ENCODE data around the gene MAGEC1. TPM values are rescaled to one million over a fixed set of nuclear protein-coding genes. Genes with fewer than 3 reads are reported as not detected.

The MAGEC1 gene
- total and polyA plus RNA-seq, 3 donors from 2014 or later = 10.0 to 16.2 (median 10.1) TPM

GRCh38 chrX:141941234-141941633 is 37.5 kb downstream of the MAGEC1 start:
- H3K27ac ChIP-seq = no peak overlapping the region
- no peaks in the 10 kb centered on the region for H3K36me3 ChIP-seq (ENCODE audit: low read depth, missing control alignments)
- H3K4me1 ChIP-seq = no peaks in the 10 kb centered on the region
- TF ChIP-seq POLR2A (IDR thresholded peaks at IDR 0.05) (no peak), CTCF (IDR thresholded peaks at IDR 0.05) (no peak)
- WGBS, 2 donors = 79 to 94% methylated on average over 2 of the region's 2 CpGs
- H3K27me3 ChIP-seq = no peaks in the 10 kb centered on the region
- no peak for DNase-seq
- intact Hi-C loops (cut with DNase I; ENCODE audit: low total_unique reads) = no loop called here
- H3K4me3 ChIP-seq = no peak overlapping the region
- H3K9me3 ChIP-seq = no peaks in the 10 kb centered on the region

DNA sequence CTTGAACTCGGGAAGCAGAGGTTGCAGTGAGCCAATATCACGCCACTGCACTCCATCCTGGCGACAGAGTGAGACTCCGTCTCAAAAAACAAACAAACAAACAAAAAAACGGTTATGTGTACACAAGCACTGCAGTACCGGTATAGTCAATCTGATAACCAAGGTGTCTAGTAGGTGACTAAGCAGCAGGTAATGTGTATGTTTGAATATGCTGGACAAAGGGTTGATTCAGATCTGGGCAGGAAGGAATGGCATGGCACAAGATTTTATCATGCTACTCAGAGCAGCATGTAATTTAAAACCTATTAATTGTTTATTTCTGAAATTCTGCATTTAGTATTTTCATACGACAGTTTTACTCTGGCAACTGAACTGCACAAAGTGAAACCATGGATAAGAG is 41.7 kb downstream of the MAGEC1 start:
- WGBS, 2 donors = 76 to 77% methylated on average over 7 of the region's 7 CpGs
- TF ChIP-seq POLR2A (IDR thresholded peaks at IDR 0.05) (no peak), CTCF (IDR thresholded peaks at IDR 0.05) (no peak)
- H3K9me3 ChIP-seq = no peaks in the 10 kb centered on the region
- H3K36me3 ChIP-seq (ENCODE audit: low read depth, missing control alignments) = no peaks in the 10 kb centered on the region
- DNase-seq = no peak
- H3K27ac ChIP-seq = no peak overlapping the region
- no peaks in the 10 kb centered on the region for H3K27me3 ChIP-seq
- intact Hi-C loops (cut with DNase I; ENCODE audit: low total_unique reads) = no loop called here
- no peaks in the 10 kb centered on the region for H3K4me1 ChIP-seq
- H3K4me3 ChIP-seq = no peak overlapping the region

DNA sequence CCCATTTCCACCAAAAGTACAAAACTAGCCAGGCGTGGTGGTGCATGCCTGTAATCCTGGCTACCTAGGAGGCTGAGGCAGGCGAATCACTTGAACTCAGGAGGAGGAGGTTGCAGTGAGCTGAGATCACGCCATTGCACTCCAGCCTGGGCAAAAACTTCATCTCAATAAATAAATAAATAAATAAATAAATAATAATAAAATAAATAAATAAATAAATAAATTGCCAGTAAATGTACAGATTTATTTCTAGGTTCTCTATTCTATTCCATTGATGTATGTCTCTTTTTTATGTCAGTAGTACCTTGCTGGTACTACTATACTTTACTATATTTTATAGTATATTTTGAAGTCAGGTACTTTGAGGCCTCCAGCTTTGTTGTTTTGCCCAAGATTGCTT is 43.7 kb downstream of the MAGEC1 start:
- Histone ChIP-seq H3K36me3 (ENCODE audit: low read depth, missing control alignments) (no peaks in the 10 kb centered on the region), H3K27me3 (no peaks in the 10 kb centered on the region), H3K27ac (no peak overlapping the region), H3K4me3 (no peak overlapping the region), H3K9me3 (no peaks in the 10 kb centered on the region), H3K4me1 (no peaks in the 10 kb centered on the region)
- intact Hi-C loops (cut with DNase I; ENCODE audit: low total_unique reads) = no loop called here
- TF ChIP-seq CTCF (IDR thresholded peaks at IDR 0.05) = no peak
- no peak for TF ChIP-seq POLR2A (IDR thresholded peaks at IDR 0.05)
- no peak for DNase-seq
- 93 to 100% methylated on average over 3 of the region's 3 CpGs for WGBS, 2 donors

DNA sequence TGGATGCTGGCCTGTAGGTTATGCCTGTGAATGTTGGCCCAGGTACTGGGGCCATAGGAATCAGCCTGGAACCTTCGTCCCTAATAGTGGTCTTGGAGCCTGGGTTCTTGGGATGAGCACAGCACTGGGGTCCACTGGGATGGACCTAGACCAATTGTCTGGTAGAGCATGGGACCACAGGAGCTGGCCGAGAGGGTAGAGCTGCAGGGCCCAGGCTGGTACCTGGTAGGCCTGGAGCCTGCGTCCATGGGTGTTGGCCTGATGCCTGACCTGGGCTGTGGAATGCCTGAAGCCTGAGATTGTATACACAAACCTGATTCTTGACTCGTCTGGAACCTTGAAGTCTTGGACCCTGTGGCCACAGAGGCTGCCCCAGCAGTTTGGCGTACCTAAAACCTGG is 48.9 kb downstream of the MAGEC1 start:
- WGBS, 2 donors = 87% methylated on average over 3 of the region's 5 CpGs; no CpG with 5 or more reads in 1 of the 2 donors
- H3K27me3 ChIP-seq = no peaks in the 10 kb centered on the region
- no peak overlapping the region for H3K4me3 ChIP-seq
- DNase-seq = no peak
- no peaks in the 10 kb centered on the region for H3K36me3 ChIP-seq (ENCODE audit: low read depth, missing control alignments)
- no peaks in the 10 kb centered on the region for H3K9me3 ChIP-seq
- TF ChIP-seq POLR2A (IDR thresholded peaks at IDR 0.05) (no peak), CTCF (IDR thresholded peaks at IDR 0.05) (no peak)
- intact Hi-C loops (cut with DNase I; ENCODE audit: low total_unique reads) = no loop called here
- no peak overlapping the region for H3K27ac ChIP-seq
- no peaks in the 10 kb centered on the region for H3K4me1 ChIP-seq

DNA sequence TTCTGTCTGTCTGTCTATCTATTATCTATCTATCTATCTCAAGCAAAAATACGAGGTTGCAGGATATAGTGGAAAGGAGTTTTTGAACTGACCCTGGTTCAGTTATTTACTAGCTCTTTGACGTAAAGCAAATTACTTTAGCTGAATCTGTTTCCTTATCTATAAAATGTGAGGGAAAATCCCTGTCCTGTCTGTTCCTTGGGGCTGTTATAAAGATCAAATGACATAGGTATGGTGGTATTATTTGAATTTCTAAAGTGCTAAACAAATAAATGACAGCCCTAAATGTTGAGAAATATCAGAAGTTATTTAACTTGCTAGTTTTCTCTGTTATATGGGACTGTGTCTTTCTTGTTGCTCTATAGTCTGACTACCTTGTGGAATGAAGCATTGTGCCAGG is 55.0 kb downstream of the MAGEC1 start:
- Histone ChIP-seq H3K27ac (no peak overlapping the region), H3K9me3 (no peaks in the 10 kb centered on the region), H3K4me3 (no peak overlapping the region), H3K27me3 (no peaks in the 10 kb centered on the region), H3K36me3 (ENCODE audit: low read depth, missing control alignments) (no peaks in the 10 kb centered on the region), H3K4me1 (no peaks in the 10 kb centered on the region)
- WGBS, 2 donors = 62 to 66% methylated on average over 2 of the region's 2 CpGs
- no peak for TF ChIP-seq POLR2A (IDR thresholded peaks at IDR 0.05)
- TF ChIP-seq CTCF (IDR thresholded peaks at IDR 0.05) = no peak
- intact Hi-C loops (cut with DNase I; ENCODE audit: low total_unique reads) = no loop called here
- DNase-seq = no peak
